Esophagus squamous epithelium (tissue), 5 donors: ENCODE results near the gene RAB15. TPM values are rescaled to one million over a fixed set of nuclear protein-coding genes. Genes with fewer than 3 reads are reported as not detected.

Experiments
- DNase-seq: peaks from one replicate; lab custom pipeline; 2025; lab: John Stamatoyannopoulos, UW
- H3K27ac ChIP-seq, 4 donors: fragments of 200-600 bp; sonication (generic); one replicate each; pipeline ENCODE4 v1.5.1; 2016 to 2019; ENCODE audit warnings: mild to moderate bottlenecking in 1 of 4
- H3K27me3 ChIP-seq, 4 donors: fragments of 200-600 bp; sonication (generic); 1 replicate in 3 of 4; 2 replicates in 1 of 4; pipeline versions ENCODE4 v1.5.1 to v1.6.0; 2017 to 2021; ENCODE audit warnings: antibody characterized with exemption in 1 of 4
- H3K36me3 ChIP-seq, 3 donors: fragments of 200-600 bp; sonication (generic); one replicate each; pipeline ENCODE4 v1.5.1; 2016 to 2019
- H3K4me1 ChIP-seq, 3 donors: fragments of 200-600 bp; sonication (generic); one replicate each; pipeline ENCODE4 v1.5.1; 2017 to 2019
- H3K4me3 ChIP-seq, 4 donors: fragments of 200-600 bp; sonication (generic); 1 replicate in 3 of 4; 2 replicates in 1 of 4; pipeline ENCODE4 v1.5.1; 2016 to 2019; ENCODE audit warnings: mild to moderate bottlenecking in 2 of 4, moderate library complexity in 1 of 4
- H3K9me3 ChIP-seq, 3 donors: fragments of 200-600 bp; sonication (generic); one replicate each; pipeline ENCODE4 v1.5.1; 2016 to 2019
- CTCF ChIP-seq, 6 experiments: fragments of 450-650 bp in 4 of 6; fragments of 200-600 bp in 2 of 6; sonication (generic) in 2 of 6; IDR thresholded peaks; one replicate each; pipeline ENCODE4 v1.5.1; 2016 to 2019; ENCODE audit warnings: antibody characterized with exemption in 6 of 6, mild to moderate bottlenecking in 4 of 6, moderate library complexity in 4 of 6
- POLR2A ChIP-seq, 4 donors: fragments of 450-650 bp; IDR thresholded peaks; one replicate each; pipeline ENCODE4 v1.6.1; 2017; ENCODE audit warnings: antibody characterized with exemption in 4 of 4, mild to moderate bottlenecking in 4 of 4, moderate library complexity in 3 of 4
- WGBS, 2 donors: methylation state at CpG; one replicate each; pipeline ENCODE4 v1.1.5; 2018; 5-methylcytosine and 5-hydroxymethylcytosine counted together
- intact Hi-C: fragments of 100-400 bp; cut with DNase I; formaldehyde crosslinking; loops from one replicate; pipeline ENCODE4 v1.15.0; 2022
- total RNA-seq, 4 donors: library from RNA; depleted of rRNA; stranded (reverse); fragments of >200 nt; gene quantifications; one replicate each; pipeline ENCODE4 v1.1.0, GENCODE V29; 2016
- donor health status: DM: yes; HTN: yes; CAD: no.

RAB15 gene
- total RNA-seq, 4 donors from 2014 or later = 2.5 to 7.0 (median 5.2) TPM

- H3K4me3 ChIP-seq = peak overlapping the region in 2 of 4 donors; percentile 0 to 27
- 54% methylated on average over 7 of the region's 7 CpGs for WGBS, 2 donors
- H3K4me1 ChIP-seq = peaks cover 10 to 64% (median 25%) of the 10 kb centered on the region in 3 donors
- TF ChIP-seq POLR2A (IDR thresholded peaks at IDR 0.05) (no peak), CTCF (IDR thresholded peaks at IDR 0.05) (no peak)
- intact Hi-C loops = loop anchor here (10.0 kb wide), 1 partner anchor 108 kb away; the partner anchor contains the start of gene MAX
- no peaks in the 10 kb centered on the region for H3K9me3 ChIP-seq
- H3K27me3 ChIP-seq = no peaks in the 10 kb centered on the region
- DNase-seq = no peak
- no peaks in the 10 kb centered on the region for H3K36me3 ChIP-seq
- peak overlapping the region; percentile 64 to 86 (median 82) for H3K27ac ChIP-seq
Observed at GRCh38 chr14:64997108-64997794, 25.1 kb upstream of the RAB15 start.

DNA sequence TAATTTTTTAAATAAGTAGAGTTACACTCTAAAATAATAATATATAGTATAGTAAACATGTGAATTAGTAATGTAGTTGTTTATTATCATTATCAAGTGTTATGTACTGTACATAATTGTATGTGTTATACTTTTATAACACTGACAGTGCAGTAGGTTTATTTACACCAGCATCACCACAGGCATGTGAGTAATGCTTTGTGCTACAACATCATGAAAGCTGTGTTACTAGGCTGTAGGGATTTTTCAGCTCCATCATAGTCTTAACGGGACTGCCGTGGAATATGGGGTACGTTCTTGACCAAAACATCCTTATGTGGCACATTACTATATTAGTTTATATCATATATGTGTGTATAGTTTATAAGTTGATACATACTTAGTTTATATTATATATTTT is 23.2 kb upstream of the RAB15 start:
- Histone ChIP-seq H3K27ac (no peak overlapping the region), H3K4me1 (peaks cover 10 to 65% (median 25%) of the 10 kb centered on the region in 3 donors), H3K9me3 (no peaks in the 10 kb centered on the region), H3K27me3 (no peaks in the 10 kb centered on the region), H3K4me3 (no peak overlapping the region), H3K36me3 (no peaks in the 10 kb centered on the region)
- intact Hi-C loops = loop anchor here (10.0 kb wide), 1 partner anchor 110 kb away; the partner anchor contains the start of gene MAX
- TF ChIP-seq POLR2A (IDR thresholded peaks at IDR 0.05) (no peak), CTCF (IDR thresholded peaks at IDR 0.05) (no peak)
- 94 to 99% methylated on average over 3 of the region's 3 CpGs for WGBS, 2 donors
- DNase-seq = no peak

- WGBS, 2 donors = 91 to 94% methylated on average over 2 of the region's 2 CpGs
Observed at GRCh38 chr14:64994540-64994939, 22.4 kb upstream of the RAB15 start.

DNA sequence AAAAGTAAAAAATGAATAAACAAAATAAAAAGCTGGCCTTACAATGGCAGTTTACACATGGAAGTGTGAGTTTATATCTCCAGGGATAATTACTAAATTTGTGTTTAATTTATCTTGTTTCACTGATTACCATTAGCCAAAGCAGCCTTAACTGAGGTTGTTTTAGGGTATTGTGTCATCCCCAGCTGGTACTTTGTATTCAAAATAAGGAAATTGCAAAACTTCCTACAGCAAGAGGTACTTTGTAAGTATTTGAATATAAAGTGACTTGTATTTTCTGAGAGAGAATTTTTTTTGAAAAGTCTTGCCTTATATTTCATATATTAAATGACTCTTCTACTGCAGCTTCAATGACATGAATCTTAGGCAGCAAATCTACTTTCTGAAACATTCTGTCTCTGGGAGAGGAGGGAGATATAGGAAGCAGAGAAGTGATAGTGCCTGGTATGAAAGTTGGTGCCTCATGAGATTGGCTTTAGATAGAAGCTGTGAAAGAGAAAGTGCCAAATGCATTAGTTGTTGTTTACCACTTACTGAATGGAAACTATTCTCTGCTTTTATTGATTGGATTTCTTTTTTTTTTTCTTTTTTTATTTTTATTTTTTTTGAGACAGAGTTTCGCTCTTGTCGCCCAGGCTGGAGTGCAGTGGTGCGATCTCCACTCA is 21.3 kb upstream of the RAB15 start:
- peaks cover 4 to 64% (median 25%) of the 10 kb centered on the region in 3 donors for H3K4me1 ChIP-seq
- no peaks in the 10 kb centered on the region for H3K36me3 ChIP-seq
- TF ChIP-seq POLR2A (IDR thresholded peaks at IDR 0.05) = no peak
- TF ChIP-seq CTCF (IDR thresholded peaks at IDR 0.05) = no peak
- no peak for DNase-seq
- intact Hi-C loops = loop anchor here (10.0 kb wide), 1 partner anchor 111 kb away; the partner anchor contains the start of gene MAX
- no peak overlapping the region for H3K4me3 ChIP-seq
- 92 to 100% methylated on average over 3 of the region's 3 CpGs for WGBS, 2 donors
- H3K27me3 ChIP-seq = no peaks in the 10 kb centered on the region
- H3K9me3 ChIP-seq = no peaks in the 10 kb centered on the region
- H3K27ac ChIP-seq = peak overlapping the region; percentile 24 to 60 (median 38)

More at GRCh38 chr14:64994540-64994939, 22.4 kb upstream of the RAB15 start:
- Histone ChIP-seq H3K9me3 (no peaks in the 10 kb centered on the region), H3K4me1 (peaks cover 10 to 65% (median 25%) of the 10 kb centered on the region in 3 donors), H3K27ac (peak overlapping the region in 2 of 4 donors; percentile 31 to 60), H3K27me3 (no peaks in the 10 kb centered on the region), H3K4me3 (no peak overlapping the region), H3K36me3 (no peaks in the 10 kb centered on the region)
- no peak for DNase-seq
- TF ChIP-seq POLR2A (IDR thresholded peaks at IDR 0.05) = no peak
- intact Hi-C loops = loop anchor here (10.0 kb wide), 1 partner anchor 110 kb away; the partner anchor contains the start of gene MAX

DNA sequence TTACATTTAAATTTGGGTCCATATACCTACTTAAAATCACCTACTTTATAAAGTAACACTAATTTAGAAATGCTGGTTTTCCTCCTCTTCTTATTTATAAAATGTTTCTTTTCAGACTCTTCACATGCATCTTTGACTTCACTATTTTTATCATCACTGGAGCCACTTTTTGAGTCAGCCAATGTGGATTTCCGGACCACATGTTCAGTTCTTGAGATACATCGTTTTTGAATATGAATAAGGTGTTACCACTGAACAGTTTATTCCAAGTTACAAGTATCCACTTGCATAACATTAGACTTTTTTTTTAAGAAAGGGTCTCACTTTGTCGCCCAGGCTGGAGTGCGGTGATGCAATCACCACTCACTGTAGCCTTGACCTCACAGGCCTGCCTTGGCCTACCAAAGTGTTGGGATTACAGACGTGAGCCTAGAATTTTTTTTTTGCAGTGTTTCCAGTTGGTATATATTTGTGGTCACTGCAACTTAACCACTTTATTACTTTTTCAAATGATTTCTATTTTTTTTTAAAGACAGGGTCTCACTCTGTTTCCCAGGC is 20.3 kb upstream of the RAB15 start:
- DNase-seq = no peak
- Histone ChIP-seq H3K9me3 (no peaks in the 10 kb centered on the region), H3K4me3 (no peak overlapping the region), H3K27ac (peak overlapping the region in 1 of 4 donors; percentile 60), H3K4me1 (peaks cover 3 to 64% (median 26%) of the 10 kb centered on the region in 3 donors), H3K36me3 (no peaks in the 10 kb centered on the region), H3K27me3 (no peaks in the 10 kb centered on the region)
- TF ChIP-seq POLR2A (IDR thresholded peaks at IDR 0.05) (no peak), CTCF (IDR thresholded peaks at IDR 0.05) (no peak)
- intact Hi-C loops = loop anchor here (10.0 kb wide), 1 partner anchor 112 kb away; the partner anchor contains the start of gene MAX
- WGBS, 2 donors = 66 to 72% methylated on average over 5 of the region's 5 CpGs
